Naive thymus-derived CD8-positive, alpha-beta T cell (primary cell): ENCODE measurements around the gene ZIC2. TPM values are rescaled to one million over a fixed set of nuclear protein-coding genes. Genes with fewer than 3 reads are reported as not detected.
"Not testable (repeated sequence)": the region's sequence is repeated elsewhere in the genome, so short reads cannot be mapped to it uniquely, and the experiment has no call there.

Source experiments
- ATAC-seq, 2 donors: fragments of 150-1000 bp; cut with Tn5 transposase in 1 of 2; sonication (Bioruptor Pico), chemical (Tn5 transposase) in 1 of 2; 1 replicate in 1 of 2; 2 replicates in 1 of 2; pipeline ENCODE4 v1.10.0; 2021; ENCODE audit warnings: mild to moderate bottlenecking in 2 of 2, moderate library complexity in 2 of 2
- POLR2A ChIA-PET: fragments of 350-600 bp; sonication (Branson Sonifier 250); formaldehyde crosslinking; loops from one replicate; lab custom pipeline; 2021; ENCODE audit warnings: antibody characterized with exemption; lab: Charles Lee
- DNase-seq, 10 donors: peaks; one replicate each; pipeline versions ENCODE4 v3.0.0 to v3.0.0-alpha.2; 2020 to 2022
- H3K27ac Mint-ChIP-seq, 10 donors: one replicate each; pipeline ENCODE4 v1.8.0; 2020 to 2022; ENCODE audit warnings: mild to moderate bottlenecking in 10 of 10, mixed read lengths in 10 of 10, moderate library complexity in 4 of 10, inconsistent platforms in 1 of 10
- H3K27me3 Mint-ChIP-seq, 5 donors: one replicate each; pipeline ENCODE4 v1.8.0; 2021 to 2022; ENCODE audit warnings: mixed read lengths in 5 of 5
- H3K36me3 Mint-ChIP-seq, 3 donors: one replicate each; pipeline ENCODE4 v1.8.0; 2020 to 2022; ENCODE audit warnings: mixed read lengths in 3 of 3, mild to moderate bottlenecking in 2 of 3, inconsistent platforms in 1 of 3
- H3K4me1 Mint-ChIP-seq, 4 donors: one replicate each; pipeline ENCODE4 v1.8.0; 2021 to 2022; ENCODE audit warnings: mixed read lengths in 4 of 4
- H3K4me3 Mint-ChIP-seq, 10 donors: one replicate each; pipeline ENCODE4 v1.8.0; 2020 to 2022; ENCODE audit warnings: mild to moderate bottlenecking in 10 of 10, mixed read lengths in 10 of 10, moderate library complexity in 6 of 10, inconsistent platforms in 1 of 10
- H3K9me3 Mint-ChIP-seq, 9 donors: one replicate each; pipeline ENCODE4 v1.8.0; 2020 to 2022; ENCODE audit warnings: mixed read lengths in 9 of 9, mild to moderate bottlenecking in 3 of 9, inconsistent platforms in 1 of 9, moderate library complexity in 1 of 9
- polyA plus RNA-seq, 3 donors: library from polyadenylated mRNA; unstranded; fragments of 300-500 nt; fragmentation: Illumina TruSeq; gene quantifications; one replicate each; pipeline ENCODE4 v1.2.3, GENCODE V29; 2021
- total RNA-seq, 8 experiments: library from RNA in 2 of 8; stranded (reverse) in 2 of 8; gene quantifications; one replicate each; pipeline ENCODE4 v1.2.3 and lab custom pipeline; 2021 to 2026

ZIC2 gene
- total and polyA plus RNA-seq, 5 experiments from 2014 or later, result not detected

GRCh38 chr13:99951666-99952065 lies 29.9 kb upstream of the ZIC2 start:
- Mint-ChIP-seq H3K27me3 (peaks cover 19 to 92% (median 66%) of the 10 kb centered on the region in 5 donors), H3K4me1 (peaks cover 5 to 12% (median 8%) of the 10 kb centered on the region in 4 donors)
- POLR2A ChIA-PET, result interaction anchor here (1.0 kb wide), 1 partner anchor 23 kb away, joined by 3 read pairs; no protein-coding TSS in a partner anchor
- H3K27ac Mint-ChIP-seq, H3K4me3 Mint-ChIP-seq, ATAC-seq, DNase-seq, H3K36me3 Mint-ChIP-seq, H3K9me3 Mint-ChIP-seq: not testable (repeated sequence)

- H3K4me1 Mint-ChIP-seq, result peaks cover 5 to 23% (median 17%) of the 10 kb centered on the region in 4 donors
- peaks cover 0 to 3% (median 0%) of the 10 kb centered on the region in 9 donors for H3K9me3 Mint-ChIP-seq
- DNase-seq (no peak), ATAC-seq (no peak)
- H3K4me3 Mint-ChIP-seq, result no peak overlapping the region
- H3K36me3 Mint-ChIP-seq, result peaks cover 0 to under 1% (median 0%) of the 10 kb centered on the region in 3 donors
- peaks cover 18 to 95% (median 64%) of the 10 kb centered on the region in 5 donors for H3K27me3 Mint-ChIP-seq
- POLR2A ChIA-PET, result interaction anchor here (1.2 kb wide), 1 partner anchor 16 kb away, joined by 3 read pairs; no protein-coding TSS in a partner anchor
- no peak overlapping the region for H3K27ac Mint-ChIP-seq
Measured at GRCh38 chr13:99953138-99953755, 28.3 kb upstream of the ZIC2 start.

GRCh38 chr13:99955107-99955746 lies 26.4 kb upstream of the ZIC2 start:
- POLR2A ChIA-PET, result no interaction called here
- H3K36me3 Mint-ChIP-seq, result peaks cover 0 to 6% (median 6%) of the 10 kb centered on the region in 3 donors
- peaks cover 11 to 36% (median 31%) of the 10 kb centered on the region in 4 donors for H3K4me1 Mint-ChIP-seq
- DNase-seq (no peak), ATAC-seq (no peak)
- H3K4me3 Mint-ChIP-seq, result peak overlapping the region in 1 of 10 donors; percentile 13
- no peak overlapping the region for H3K27ac Mint-ChIP-seq
- peaks cover 28 to 98% (median 66%) of the 10 kb centered on the region in 5 donors for H3K27me3 Mint-ChIP-seq
- H3K9me3 Mint-ChIP-seq, result peaks cover 0 to 7% (median 0%) of the 10 kb centered on the region in 9 donors

- H3K4me1 Mint-ChIP-seq, result peaks cover 13 to 38% (median 33%) of the 10 kb centered on the region in 4 donors
- peak overlapping the region in 1 of 10 donors; percentile 53 for H3K27ac Mint-ChIP-seq
- H3K9me3 Mint-ChIP-seq, result peaks cover 0 to 7% (median 0%) of the 10 kb centered on the region in 9 donors
- POLR2A ChIA-PET, result no interaction called here
- H3K36me3 Mint-ChIP-seq, result peaks cover 0 to 6% (median 6%) of the 10 kb centered on the region in 3 donors
- peak overlapping the region; percentile 40 to 84 (median 60) for H3K4me3 Mint-ChIP-seq
- H3K27me3 Mint-ChIP-seq, result peaks cover 30 to 98% (median 71%) of the 10 kb centered on the region in 5 donors
- ATAC-seq (peak; percentile 14 to 25), DNase-seq (no peak)
Measured at GRCh38 chr13:99955747-99956472, 25.7 kb upstream of the ZIC2 start.

DNA sequence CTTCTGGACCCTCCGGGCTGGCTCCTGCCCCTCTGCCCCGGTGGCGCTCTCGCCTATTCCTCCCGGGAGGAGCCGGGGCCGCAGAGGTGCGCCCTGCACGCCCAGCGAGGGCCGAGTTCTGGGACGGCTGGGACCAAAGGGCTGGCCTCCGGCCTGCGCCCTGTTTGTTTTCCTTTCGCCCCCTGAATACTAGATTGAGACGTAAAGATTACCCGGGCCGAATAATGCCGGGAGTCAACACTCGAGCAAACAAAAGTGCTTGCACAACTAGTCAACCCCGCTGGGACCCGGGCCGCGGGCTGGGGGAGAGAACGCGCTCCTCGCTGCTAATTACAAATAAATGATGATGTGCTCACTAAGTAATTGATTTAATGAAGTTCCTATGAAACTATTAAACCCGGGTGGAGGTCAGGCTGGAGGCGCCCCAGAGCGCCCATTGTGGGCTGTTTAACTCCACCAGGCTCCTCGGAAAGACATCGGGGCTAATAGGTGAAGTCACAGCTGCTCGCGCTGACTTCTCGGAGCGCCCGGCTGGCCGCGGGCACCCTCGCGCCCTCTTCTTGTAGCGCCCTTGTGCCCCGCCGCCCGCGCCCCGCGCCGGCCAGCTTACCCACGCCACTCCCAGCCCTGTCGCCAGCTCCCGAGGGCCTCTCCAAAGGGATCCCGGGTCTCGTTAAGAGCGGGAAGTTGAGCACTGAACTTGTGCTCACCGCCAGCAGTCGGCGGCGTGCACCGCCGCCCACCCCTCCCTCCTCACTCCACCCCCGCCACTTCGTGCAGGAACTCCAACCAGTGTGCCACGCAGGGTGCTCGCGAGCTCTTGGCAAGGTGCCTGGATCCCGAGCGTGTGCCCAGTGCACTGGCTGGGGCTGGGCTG lies 24.9 kb upstream of the ZIC2 start:
- Mint-ChIP-seq H3K36me3 (peaks cover 0 to 6% (median 6%) of the 10 kb centered on the region in 3 donors), H3K4me3 (peak overlapping the region; percentile 45 to 84 (median 67)), H3K27ac (peak overlapping the region in 1 of 10 donors; percentile 24), H3K4me1 (peaks cover 13 to 38% (median 33%) of the 10 kb centered on the region in 4 donors), H3K27me3 (peaks cover 32 to 98% (median 73%) of the 10 kb centered on the region in 5 donors), H3K9me3 (peaks cover 0 to 7% (median 0%) of the 10 kb centered on the region in 9 donors)
- POLR2A ChIA-PET, result interaction anchor here (0.6 kb wide), 1 partner anchor 289 kb away, joined by 3 read pairs; no protein-coding TSS in a partner anchor
- no peak for DNase-seq
- peak; percentile 36 to 37 for ATAC-seq

DNA sequence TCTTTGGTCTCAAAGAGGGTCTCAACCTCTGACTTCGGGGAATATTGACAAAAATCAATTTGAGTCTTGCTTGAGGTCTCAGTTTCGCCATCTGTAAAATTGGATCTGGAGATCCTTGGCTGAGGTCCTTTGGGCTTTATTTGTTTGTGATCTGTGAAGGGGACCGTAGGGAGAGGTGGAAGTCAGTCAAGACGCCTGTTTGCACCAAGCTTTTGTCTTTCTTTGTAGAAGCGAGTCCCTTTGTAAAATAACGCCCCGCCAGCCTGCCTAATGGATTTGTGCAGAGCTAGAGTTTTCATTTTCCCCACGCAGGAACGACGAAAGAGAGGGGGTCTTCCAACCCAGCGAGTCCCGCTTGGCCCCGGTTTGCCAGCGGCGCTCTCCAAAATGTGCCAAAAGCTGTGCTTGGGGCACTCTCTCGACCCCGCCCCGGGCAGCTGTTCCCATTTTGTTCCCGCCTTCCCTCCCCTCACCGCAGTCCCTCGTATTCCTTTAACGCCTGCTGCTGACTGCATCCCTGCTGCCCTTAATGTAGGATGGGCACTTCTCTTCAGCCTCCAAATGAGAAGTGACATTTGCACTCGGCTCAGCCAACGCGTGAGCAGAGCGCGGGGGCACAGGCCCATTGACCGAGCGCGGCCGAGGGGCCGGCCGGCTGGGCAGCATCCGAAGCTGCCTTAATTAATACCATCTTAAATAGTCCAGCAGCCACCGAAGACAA lies 23.0 kb upstream of the ZIC2 start:
- DNase-seq (no peak), ATAC-seq (no peak)
- peak overlapping the region in 6 of 10 donors; percentile 26 to 73 (median 46) for H3K4me3 Mint-ChIP-seq
- H3K9me3 Mint-ChIP-seq, result peaks cover 0 to 7% (median 0%) of the 10 kb centered on the region in 9 donors
- H3K27me3 Mint-ChIP-seq, result peaks cover 40 to 94% (median 76%) of the 10 kb centered on the region in 5 donors
- H3K4me1 Mint-ChIP-seq, result peaks cover 13 to 38% (median 33%) of the 10 kb centered on the region in 4 donors
- POLR2A ChIA-PET, result interaction anchor here (1.3 to 1.5 kb wide), 2 partner anchors 19 to 24 kb away, joined by 4 read pairs; no protein-coding TSS in a partner anchor
- peak overlapping the region in 1 of 10 donors; percentile 34 for H3K27ac Mint-ChIP-seq
- peaks cover 0 to 6% (median 6%) of the 10 kb centered on the region in 3 donors for H3K36me3 Mint-ChIP-seq

DNA sequence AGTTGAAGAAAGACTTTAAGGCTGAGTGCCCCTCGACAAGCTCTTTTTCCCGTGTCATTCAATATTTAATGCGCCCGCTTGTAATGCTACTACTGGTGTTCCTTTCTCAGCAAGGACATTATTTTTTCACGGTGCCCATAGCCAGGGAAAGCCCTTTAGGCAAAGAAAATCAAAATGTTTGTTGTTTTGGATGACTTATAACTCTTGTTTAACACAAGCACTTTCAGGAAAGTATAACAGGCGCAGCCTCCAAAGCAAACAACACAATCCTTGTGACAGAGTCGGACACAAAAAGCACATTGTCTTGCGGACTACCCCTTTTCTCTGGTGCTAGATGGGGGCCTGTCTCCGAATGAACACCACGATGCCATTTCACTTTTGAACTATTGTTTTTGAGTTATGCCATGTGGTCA lies 22.5 kb upstream of the ZIC2 start:
- Mint-ChIP-seq H3K4me1 (peaks cover 13 to 38% (median 33%) of the 10 kb centered on the region in 4 donors), H3K36me3 (peaks cover 0 to 6% (median 6%) of the 10 kb centered on the region in 3 donors), H3K9me3 (peaks cover 0 to 7% (median 0%) of the 10 kb centered on the region in 9 donors), H3K4me3 (peak overlapping the region in 9 of 10 donors; percentile 12 to 71 (median 41)), H3K27me3 (peaks cover 39 to 94% (median 76%) of the 10 kb centered on the region in 5 donors), H3K27ac (peak overlapping the region in 2 of 10 donors; percentile 22 to 43)
- DNase-seq, result no peak
- no peak for ATAC-seq
- POLR2A ChIA-PET, result interaction anchor here (1.2 to 1.5 kb wide), 3 partner anchors 16 to 24 kb away, joined by 3 to 4 read pairs (median 4); no protein-coding TSS in a partner anchor

DNA sequence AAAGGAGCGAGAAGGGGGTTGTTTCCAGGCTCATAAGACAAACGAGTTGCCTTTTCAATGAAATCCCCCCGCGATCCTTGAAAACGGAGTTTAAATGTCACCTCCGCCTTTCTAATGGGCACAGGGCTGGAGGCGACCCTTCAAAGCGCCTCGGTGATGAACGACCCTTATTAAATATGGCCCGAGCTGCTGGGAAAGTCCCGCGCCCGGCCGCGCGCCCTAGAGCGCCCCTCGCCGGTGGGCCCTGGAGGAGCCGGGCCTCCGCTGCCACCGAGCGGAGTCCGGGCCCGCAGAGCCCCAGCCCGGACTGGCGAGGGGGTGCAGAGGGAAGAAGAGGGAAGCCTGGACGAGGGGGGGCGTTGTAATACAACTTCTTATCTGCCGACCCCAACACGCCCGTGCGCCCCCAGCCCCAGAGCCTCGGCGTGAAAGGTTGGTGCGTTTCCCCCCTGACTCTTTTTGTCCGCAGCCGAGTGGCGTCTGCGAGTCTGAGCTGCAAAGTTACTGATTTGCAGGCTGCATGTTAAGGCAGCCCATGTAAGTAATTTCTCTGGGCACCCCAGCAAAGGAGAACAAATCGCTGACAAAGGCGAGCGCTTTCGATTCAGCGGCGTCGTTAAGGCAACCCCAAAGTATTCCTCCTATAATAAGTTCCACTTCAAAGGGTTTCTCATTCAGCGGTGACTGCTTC lies 21.9 kb upstream of the ZIC2 start:
- peaks cover 0 to 6% (median 6%) of the 10 kb centered on the region in 3 donors for H3K36me3 Mint-ChIP-seq

DNA sequence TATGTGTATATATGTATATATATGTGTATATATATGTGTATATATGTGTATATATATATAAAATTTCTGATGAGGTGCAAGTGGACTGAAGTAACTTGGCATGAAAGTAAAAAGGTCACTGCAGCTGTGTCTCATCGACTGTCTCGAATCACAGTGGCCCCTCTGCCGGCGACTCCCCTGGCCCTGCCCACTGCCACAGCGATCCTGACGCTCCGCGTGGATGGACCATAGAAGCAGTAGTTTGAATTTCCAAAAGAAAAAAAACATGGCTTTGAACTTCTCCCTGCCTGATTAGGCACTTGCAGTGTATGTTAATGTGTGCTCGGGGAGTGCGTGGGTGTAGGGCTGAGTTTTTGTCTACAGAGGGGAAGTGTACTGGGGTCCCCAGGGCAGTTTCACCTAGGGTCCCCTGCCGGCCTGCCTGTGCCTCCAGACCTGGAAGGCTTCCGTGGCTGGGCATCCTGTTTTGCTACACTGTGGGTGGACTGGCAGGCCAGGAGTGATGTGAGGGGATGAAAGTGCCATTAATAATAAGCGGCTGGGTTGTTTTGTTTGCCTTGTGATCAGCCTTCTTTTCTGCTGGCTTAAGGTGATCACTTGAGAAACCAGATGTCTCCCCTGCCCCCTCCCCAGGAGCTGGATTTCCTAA lies 20.8 kb upstream of the ZIC2 start:
- POLR2A ChIA-PET, result no interaction called here
- Mint-ChIP-seq H3K9me3 (peaks cover 0 to 7% (median 0%) of the 10 kb centered on the region in 9 donors), H3K27me3 (peaks cover 40 to 90% (median 74%) of the 10 kb centered on the region in 5 donors), H3K4me1 (peaks cover 13 to 38% (median 30%) of the 10 kb centered on the region in 4 donors), H3K27ac (peak overlapping the region in 1 of 10 donors; percentile 45), H3K36me3 (peaks cover 0 to 6% (median 6%) of the 10 kb centered on the region in 3 donors), H3K4me3 (peak overlapping the region in 1 of 10 donors; percentile 51)
- DNase-seq (no peak), ATAC-seq (no peak)

More for the DNA sequence above, 21.9 kb upstream of the ZIC2 start:
- Mint-ChIP-seq H3K4me1 (peaks cover 13 to 38% (median 33%) of the 10 kb centered on the region in 4 donors), H3K27me3 (peaks cover 40 to 92% (median 76%) of the 10 kb centered on the region in 5 donors), H3K4me3 (peak overlapping the region; percentile 45 to 86 (median 74)), H3K27ac (peak overlapping the region in 1 of 10 donors; percentile 53), H3K9me3 (peaks cover 0 to 7% (median 0%) of the 10 kb centered on the region in 9 donors)
- DNase-seq (peak in 2 of 10 donors; percentile 36 to 42), ATAC-seq (peak; percentile 46 to 58)
- POLR2A ChIA-PET, result interaction anchor here (1.2 to 1.5 kb wide), 3 partner anchors 15 to 23 kb away, joined by 3 to 4 read pairs (median 4); no protein-coding TSS in a partner anchor

DNA sequence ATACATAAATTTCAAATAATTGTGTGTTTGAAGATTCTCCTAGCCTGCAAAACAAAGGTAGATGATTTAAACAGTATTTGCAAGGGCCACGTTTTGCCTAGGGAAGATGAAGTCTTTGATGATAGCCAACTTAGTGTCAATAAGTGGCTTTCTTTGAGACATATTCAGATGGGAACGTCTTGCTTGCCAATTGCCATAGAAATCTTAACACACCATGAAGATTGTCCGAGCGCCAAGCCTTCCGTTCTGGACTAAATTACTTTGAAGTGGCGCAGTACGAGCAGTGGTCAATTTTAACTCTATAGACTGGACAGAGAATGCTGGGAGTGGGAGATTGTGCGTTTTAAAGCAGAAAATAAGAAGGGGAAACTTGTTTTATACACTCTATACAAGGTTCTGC lies 19.9 kb upstream of the ZIC2 start:
- Mint-ChIP-seq H3K27me3 (peaks cover 45 to 90% (median 77%) of the 10 kb centered on the region in 5 donors), H3K36me3 (peaks cover 0 to 6% (median 6%) of the 10 kb centered on the region in 3 donors), H3K9me3 (peaks cover 0 to 10% (median 0%) of the 10 kb centered on the region in 9 donors), H3K4me1 (peaks cover 9 to 29% (median 24%) of the 10 kb centered on the region in 4 donors), H3K27ac (no peak overlapping the region), H3K4me3 (no peak overlapping the region)
- ATAC-seq (no peak), DNase-seq (no peak)
- POLR2A ChIA-PET, result no interaction called here
